ENCODE data around the gene MOB3B.

The MOB3B gene

GRCh38 chr9:27440888-27441740 is 88.5 kb downstream of the MOB3B start:
- H4K20me1 ChIP-seq (ENCODE audit: insufficient read depth, low read length), result no peaks in the 10 kb centered on the region
- no peak overlapping the region for H3K9ac ChIP-seq (ENCODE audit: low read length)
- H3K36me3 ChIP-seq (ENCODE audit: insufficient read depth, low read length), result no peaks in the 10 kb centered on the region
- no peaks in the 10 kb centered on the region for H3K9me2 ChIP-seq (ENCODE audit: low read depth, low read length)
- no peak overlapping the region for H3K27ac ChIP-seq (ENCODE audit: low read depth, low read length, poor library complexity, severe bottlenecking)
- H2AFZ ChIP-seq (ENCODE audit: low read length), result no peak overlapping the region
- TF ChIP-seq CTCF (IDR thresholded peaks at IDR 0.05; ENCODE audit: low read length), result no peak
- H3K79me2 ChIP-seq (ENCODE audit: insufficient read depth, low read length), result no peaks in the 10 kb centered on the region
- H3K27me3 ChIP-seq (ENCODE audit: insufficient read depth, low read length), result no peaks in the 10 kb centered on the region
- H3K4me1 ChIP-seq (ENCODE audit: insufficient read depth, low read length, severe bottlenecking), result no peaks in the 10 kb centered on the region
- H3F3A ChIP-seq (ENCODE audit: insufficient read depth, low read length), result no peaks in the 10 kb centered on the region
- no peak overlapping the region for H3K4me2 ChIP-seq (ENCODE audit: low read length)
- H3K4me3 ChIP-seq (ENCODE audit: low read depth, low read length, poor library complexity, severe bottlenecking), result no peak overlapping the region
- H3K9me3 ChIP-seq (ENCODE audit: low read length), result no peaks in the 10 kb centered on the region

- Histone ChIP-seq H3K4me2 (ENCODE audit: low read length) (no peak overlapping the region), H3K9me3 (ENCODE audit: low read length) (no peaks in the 10 kb centered on the region), H3K9me2 (ENCODE audit: low read depth, low read length) (no peaks in the 10 kb centered on the region), H3K4me3 (ENCODE audit: low read depth, low read length, poor library complexity, severe bottlenecking) (no peak overlapping the region), H3K27ac (ENCODE audit: low read depth, low read length, poor library complexity, severe bottlenecking) (no peak overlapping the region), H3F3A (ENCODE audit: insufficient read depth, low read length) (no peaks in the 10 kb centered on the region), H4K20me1 (ENCODE audit: insufficient read depth, low read length) (no peaks in the 10 kb centered on the region), H3K79me2 (ENCODE audit: insufficient read depth, low read length) (no peaks in the 10 kb centered on the region), H3K9ac (ENCODE audit: low read length) (no peak overlapping the region), H3K36me3 (ENCODE audit: insufficient read depth, low read length) (no peaks in the 10 kb centered on the region), H3K4me1 (ENCODE audit: insufficient read depth, low read length, severe bottlenecking) (no peaks in the 10 kb centered on the region), H3K27me3 (ENCODE audit: insufficient read depth, low read length) (no peaks in the 10 kb centered on the region), H2AFZ (ENCODE audit: low read length) (no peak overlapping the region)
- no peak for TF ChIP-seq EZH2 (IDR thresholded peaks at IDR 0.05; ENCODE audit: borderline replicate concordance, low read length)
- no peak for TF ChIP-seq CTCF (IDR thresholded peaks at IDR 0.05; ENCODE audit: low read length)
Observed at GRCh38 chr9:27438522-27438921, 91.1 kb downstream of the MOB3B start.

GRCh38 chr9:27437652-27438373 is 91.8 kb downstream of the MOB3B start:
- Histone ChIP-seq H3K27ac (ENCODE audit: low read depth, low read length, poor library complexity, severe bottlenecking) (no peak overlapping the region), H3K9me2 (ENCODE audit: low read depth, low read length) (no peaks in the 10 kb centered on the region), H3K9ac (ENCODE audit: low read length) (no peak overlapping the region), H2AFZ (ENCODE audit: low read length) (no peak overlapping the region), H3F3A (ENCODE audit: insufficient read depth, low read length) (no peaks in the 10 kb centered on the region), H3K4me3 (ENCODE audit: low read depth, low read length, poor library complexity, severe bottlenecking) (no peak overlapping the region), H3K27me3 (ENCODE audit: insufficient read depth, low read length) (no peaks in the 10 kb centered on the region), H3K9me3 (ENCODE audit: low read length) (no peaks in the 10 kb centered on the region), H3K4me1 (ENCODE audit: insufficient read depth, low read length, severe bottlenecking) (no peaks in the 10 kb centered on the region), H4K20me1 (ENCODE audit: insufficient read depth, low read length) (no peaks in the 10 kb centered on the region), H3K4me2 (ENCODE audit: low read length) (no peak overlapping the region), H3K79me2 (ENCODE audit: insufficient read depth, low read length) (no peaks in the 10 kb centered on the region), H3K36me3 (ENCODE audit: insufficient read depth, low read length) (no peaks in the 10 kb centered on the region)
- TF ChIP-seq EZH2 (IDR thresholded peaks at IDR 0.05; ENCODE audit: borderline replicate concordance, low read length) (no peak), CTCF (IDR thresholded peaks at IDR 0.05; ENCODE audit: low read length) (no peak)
